Gastroesophageal sphincter (tissue), 3 donors: Measurements from ENCODE around the gene PLXNA3.

Source experiments
- CTCF ChIP-seq, 4 experiments: fragments of 200-600 bp in 2 of 4; fragments of 450-650 bp in 2 of 4; sonication (generic) in 1 of 4; IDR thresholded peaks; one replicate each; pipeline ENCODE4 v1.5.1; 2017 to 2019; ENCODE audit warnings: antibody characterized with exemption in 4 of 4, mild to moderate bottlenecking in 2 of 4, moderate library complexity in 2 of 4
- POLR2AphosphoS5 ChIP-seq: sonication (generic); formaldehyde crosslinking; IDR thresholded peaks from one replicate; pipeline ENCODE4 v1.6.1; 2017; ENCODE audit warnings: antibody characterized with exemption

GRCh38 chrX:154467556-154467955 is 9.5 kb downstream of the PLXNA3 start:
- no peak for TF ChIP-seq CTCF (IDR thresholded peaks at IDR 0.05)
- TF ChIP-seq POLR2AphosphoS5 = no peak
